Neural cell (in vitro differentiated cells): ENCODE results near the gene ORC5. TPM values are rescaled to one million over a fixed set of nuclear protein-coding genes. Genes with fewer than 3 reads are reported as not detected.

Experiments used
- H2AFZ ChIP-seq: fragments of 200-600, 300-800 bp; sonication (generic), shearing (Covaris generic); 2 replicates; pipeline ENCODE4 v1.6.0; 2014; ENCODE audit warnings: low read depth, mild to moderate bottlenecking, antibody characterized with exemption, low read length, moderate library complexity
- H3F3A ChIP-seq: fragments of 200-600 bp; shearing (Covaris generic); 2 replicates; pipeline ENCODE4 v1.6.1; 2016; ENCODE audit warnings: mild to moderate bottlenecking, moderate library complexity, mixed read lengths, antibody characterized with exemption, low read length; ENCODE audit not compliant: insufficient read depth, poor library complexity, severe bottlenecking
- H3K27ac ChIP-seq: fragments of 200-600, 300-800 bp; sonication (generic), shearing (Covaris generic); 2 replicates; pipeline ENCODE4 v1.5.1; 2014; ENCODE audit warnings: mild to moderate bottlenecking, low read length, moderate library complexity
- H3K27me3 ChIP-seq: fragments of 300-800, 200-600 bp; sonication (generic), shearing (Covaris generic); 2 replicates; pipeline ENCODE4 v1.6.0; 2014; ENCODE audit warnings: mild to moderate bottlenecking, low read depth, low read length, moderate library complexity; ENCODE audit not compliant: insufficient read depth
- H3K36me3 ChIP-seq: fragments of 300-800, 200-600 bp; sonication (generic), shearing (Covaris generic); 2 replicates; pipeline ENCODE4 v1.5.1; 2014; ENCODE audit warnings: mild to moderate bottlenecking, antibody characterized with exemption, low read length, moderate library complexity; ENCODE audit not compliant: insufficient read depth
- H3K4me2 ChIP-seq: fragments of 300-800, 200-600 bp; sonication (generic), shearing (Covaris generic); 2 replicates; pipeline ENCODE4 v1.6.0; 2014; ENCODE audit warnings: mild to moderate bottlenecking, low read length
- H3K4me3 ChIP-seq: fragments of 300-800, 200-600 bp; sonication (generic), shearing (Covaris generic); 2 replicates; pipeline ENCODE4 v1.5.1; 2014; ENCODE audit warnings: mild to moderate bottlenecking, low read length, moderate library complexity
- H3K79me2 ChIP-seq: fragments of 200-600 bp; shearing (Covaris generic); replicated peaks from 2 replicates; pipeline ENCODE4 v1.6.0; 2014; ENCODE audit warnings: mild to moderate bottlenecking, low read length, moderate library complexity; ENCODE audit not compliant: insufficient read depth
- H3K9ac ChIP-seq: fragments of 300-800, 200-600 bp; sonication (generic), shearing (Covaris generic); 2 replicates; pipeline ENCODE4 v1.6.1; 2016; ENCODE audit warnings: mild to moderate bottlenecking, low read length, mixed read lengths
- H3K9me2 ChIP-seq: fragments of 200-600 bp; shearing (Covaris generic); 2 replicates; pipeline ENCODE4 v1.6.1; 2016; ENCODE audit warnings: mild to moderate bottlenecking, low read length, mixed read lengths; ENCODE audit not compliant: insufficient read depth
- H3K9me3 ChIP-seq: fragments of 200-600, 300-800 bp; sonication (generic), shearing (Covaris generic); 2 replicates; pipeline ENCODE4 v1.6.1; 2016; ENCODE audit warnings: mild to moderate bottlenecking, mixed run types, low read length, moderate library complexity, mixed read lengths
- H4K20me1 ChIP-seq: fragments of 200-600 bp; shearing (Covaris generic); 2 replicates; pipeline ENCODE4 v1.6.1; 2016; ENCODE audit warnings: mild to moderate bottlenecking, mixed run types; ENCODE audit not compliant: insufficient read depth
- CTCF ChIP-seq: fragments of 450-650 bp; IDR thresholded peaks from 2 replicates; pipeline ENCODE4 v1.5.1; 2014; ENCODE audit warnings: antibody characterized with exemption, mild to moderate bottlenecking, moderate library complexity; ENCODE audit not compliant: poor library complexity, severe bottlenecking
- EP300 ChIP-seq: fragments of 450-650 bp; conservative IDR thresholded peaks from 2 replicates; pipeline ENCODE4 v1.6.1; 2014; ENCODE audit warnings: antibody characterized with exemption, mild to moderate bottlenecking, moderate library complexity; ENCODE audit not compliant: poor library complexity, severe bottlenecking
- EZH2 ChIP-seq: fragments of 200-600, 300-800 bp; shearing (Covaris generic), sonication (generic); IDR thresholded peaks from 2 replicates; pipeline ENCODE4 v1.6.1; 2014; ENCODE audit warnings: antibody characterized with exemption, low read length, borderline replicate concordance, mild to moderate bottlenecking; ENCODE audit not compliant: insufficient read depth, poor library complexity, severe bottlenecking
- MXI1 ChIP-seq: fragments of 450-650 bp; conservative IDR thresholded peaks from 2 replicates; pipeline ENCODE4 v1.6.1; 2014; ENCODE audit warnings: antibody characterized with exemption, mild to moderate bottlenecking; ENCODE audit not compliant: poor library complexity, severe bottlenecking
- POLR2AphosphoS5 ChIP-seq: IDR thresholded peaks from 2 replicates; pipeline ENCODE4 v1.6.1; 2012
- RAD21 ChIP-seq: fragments of 450-650 bp; conservative IDR thresholded peaks from 2 replicates; pipeline ENCODE4 v1.6.1; 2014; ENCODE audit warnings: antibody characterized with exemption, mild to moderate bottlenecking, moderate library complexity
- SMC3 ChIP-seq: fragments of 450-650 bp; conservative IDR thresholded peaks from 2 replicates; pipeline ENCODE4 v1.6.1; 2014; ENCODE audit warnings: antibody characterized with exemption, mild to moderate bottlenecking, moderate library complexity; ENCODE audit not compliant: poor library complexity
- TAF1 ChIP-seq: IDR thresholded peaks from 2 replicates; pipeline ENCODE4 v1.6.1; 2012; ENCODE audit warnings: low read depth
- polyA plus RNA-seq: library from polyadenylated mRNA; depleted of rRNA; stranded (reverse); fragments of >200 nt; gene quantifications from 2 replicates; pipeline ENCODE4 v1.2.3, GENCODE V29; 2014
- TF ChIP-seq, protein P1 (sequence below): IDR thresholded peaks from 2 replicates; pipeline ENCODE4 v1.6.1; 2012; ENCODE audit warnings: borderline replicate concordance

The ORC5 gene
- polyA plus RNA-seq, 1 donor from 2014 or later: 23.4 TPM

- H3K27me3 ChIP-seq: no peaks in the 10 kb centered on the region
- H3K4me3 ChIP-seq: no peak overlapping the region
- H3F3A ChIP-seq: no peaks in the 10 kb centered on the region
- no peaks in the 10 kb centered on the region for H3K9me3 ChIP-seq
- H3K27ac ChIP-seq: no peak overlapping the region
- no peaks in the 10 kb centered on the region for H4K20me1 ChIP-seq
- H3K79me2 ChIP-seq: no peaks in the 10 kb centered on the region
- H3K36me3 ChIP-seq: no peaks in the 10 kb centered on the region
- no peak overlapping the region for H3K9ac ChIP-seq
- TF ChIP-seq RAD21: no peak
- no peak for TF ChIP-seq TAF1
- peak; percentile 25 for TF ChIP-seq POLR2AphosphoS5
- TF ChIP-seq CTCF: no peak
- TF ChIP-seq SMC3: no peak
- H3K4me2 ChIP-seq: no peak overlapping the region
- peak overlapping the region; percentile 4 for H2AFZ ChIP-seq
- no peaks in the 10 kb centered on the region for H3K9me2 ChIP-seq
Observed at GRCh38 chr7:104089612-104090011, 118.2 kb downstream of the ORC5 start.

DNA sequence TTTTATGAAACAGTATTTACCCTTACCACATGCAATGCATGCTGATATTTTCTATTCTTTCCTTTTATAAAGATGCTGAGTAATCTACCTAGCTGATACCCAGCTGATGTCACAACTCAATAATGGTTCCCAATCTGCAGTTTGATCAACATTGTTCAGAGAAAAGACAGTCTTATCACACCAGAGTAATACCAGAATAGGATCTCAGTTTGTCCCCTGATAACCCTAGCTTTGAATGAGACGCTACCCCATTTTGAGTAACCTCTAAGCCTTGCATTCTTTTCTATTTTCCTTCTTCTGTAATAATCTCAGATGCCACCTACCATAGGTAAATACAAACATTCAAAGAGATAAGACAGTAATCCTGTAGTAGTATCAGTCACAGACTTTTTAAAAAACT is 118.8 kb downstream of the ORC5 start:
- Histone ChIP-seq H3K27ac (no peak overlapping the region), H2AFZ (no peak overlapping the region), H4K20me1 (no peaks in the 10 kb centered on the region)

More for the DNA sequence above, 118.8 kb downstream of the ORC5 start:
- no peaks in the 10 kb centered on the region for H3F3A ChIP-seq
- no peak overlapping the region for H3K4me3 ChIP-seq
- no peaks in the 10 kb centered on the region for H3K9me2 ChIP-seq
- H3K36me3 ChIP-seq: no peaks in the 10 kb centered on the region
- H3K79me2 ChIP-seq: no peaks in the 10 kb centered on the region
- H3K9me3 ChIP-seq: no peaks in the 10 kb centered on the region
- no peak overlapping the region for H3K9ac ChIP-seq
- H3K4me2 ChIP-seq: no peak overlapping the region
- no peak for TF ChIP-seq SMC3
- TF ChIP-seq EP300: no peak
- no peak for TF ChIP-seq RAD21
- no peak for TF ChIP-seq TAF1
- TF ChIP-seq EZH2: no peak
- TF ChIP-seq, protein P1, sequence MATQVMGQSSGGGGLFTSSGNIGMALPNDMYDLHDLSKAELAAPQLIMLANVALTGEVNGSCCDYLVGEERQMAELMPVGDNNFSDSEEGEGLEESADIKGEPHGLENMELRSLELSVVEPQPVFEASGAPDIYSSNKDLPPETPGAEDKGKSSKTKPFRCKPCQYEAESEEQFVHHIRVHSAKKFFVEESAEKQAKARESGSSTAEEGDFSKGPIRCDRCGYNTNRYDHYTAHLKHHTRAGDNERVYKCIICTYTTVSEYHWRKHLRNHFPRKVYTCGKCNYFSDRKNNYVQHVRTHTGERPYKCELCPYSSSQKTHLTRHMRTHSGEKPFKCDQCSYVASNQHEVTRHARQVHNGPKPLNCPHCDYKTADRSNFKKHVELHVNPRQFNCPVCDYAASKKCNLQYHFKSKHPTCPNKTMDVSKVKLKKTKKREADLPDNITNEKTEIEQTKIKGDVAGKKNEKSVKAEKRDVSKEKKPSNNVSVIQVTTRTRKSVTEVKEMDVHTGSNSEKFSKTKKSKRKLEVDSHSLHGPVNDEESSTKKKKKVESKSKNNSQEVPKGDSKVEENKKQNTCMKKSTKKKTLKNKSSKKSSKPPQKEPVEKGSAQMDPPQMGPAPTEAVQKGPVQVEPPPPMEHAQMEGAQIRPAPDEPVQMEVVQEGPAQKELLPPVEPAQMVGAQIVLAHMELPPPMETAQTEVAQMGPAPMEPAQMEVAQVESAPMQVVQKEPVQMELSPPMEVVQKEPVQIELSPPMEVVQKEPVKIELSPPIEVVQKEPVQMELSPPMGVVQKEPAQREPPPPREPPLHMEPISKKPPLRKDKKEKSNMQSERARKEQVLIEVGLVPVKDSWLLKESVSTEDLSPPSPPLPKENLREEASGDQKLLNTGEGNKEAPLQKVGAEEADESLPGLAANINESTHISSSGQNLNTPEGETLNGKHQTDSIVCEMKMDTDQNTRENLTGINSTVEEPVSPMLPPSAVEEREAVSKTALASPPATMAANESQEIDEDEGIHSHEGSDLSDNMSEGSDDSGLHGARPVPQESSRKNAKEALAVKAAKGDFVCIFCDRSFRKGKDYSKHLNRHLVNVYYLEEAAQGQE: no peak
- TF ChIP-seq CTCF: no peak
- no peak for TF ChIP-seq MXI1
- no peak for TF ChIP-seq POLR2AphosphoS5
- no peaks in the 10 kb centered on the region for H3K27me3 ChIP-seq

Other genes starting within 250 kb of the ORC5 start
- gene RELN, start 218.4 kb downstream of the ORC5 start, polyA plus RNA-seq: 169 and 178 TPM in 2 replicates
- gene LHFPL3, start 120.6 kb upstream of the ORC5 start, polyA plus RNA-seq: 3.5 and 5.6 TPM in 2 replicates